Astrocyte (in vitro differentiated cells and primary cell): ENCODE results near the gene TMEM107.

Source experiments
- EZH2 ChIP-seq: IDR thresholded peaks from 2 replicates; pipeline ENCODE4 v1.6.1; 2012; ENCODE audit warnings: mild to moderate bottlenecking, low read length, inconsistent platforms; ENCODE audit not compliant: insufficient read depth
- TF ChIP-seq, protein P1 (sequence below): IDR thresholded peaks from 2 replicates; pipeline ENCODE4 v1.5.1; 2011; ENCODE audit warnings: low read depth, mild to moderate bottlenecking, inconsistent platforms, low read length, moderate library complexity; ENCODE audit not compliant: insufficient read depth

DNA sequence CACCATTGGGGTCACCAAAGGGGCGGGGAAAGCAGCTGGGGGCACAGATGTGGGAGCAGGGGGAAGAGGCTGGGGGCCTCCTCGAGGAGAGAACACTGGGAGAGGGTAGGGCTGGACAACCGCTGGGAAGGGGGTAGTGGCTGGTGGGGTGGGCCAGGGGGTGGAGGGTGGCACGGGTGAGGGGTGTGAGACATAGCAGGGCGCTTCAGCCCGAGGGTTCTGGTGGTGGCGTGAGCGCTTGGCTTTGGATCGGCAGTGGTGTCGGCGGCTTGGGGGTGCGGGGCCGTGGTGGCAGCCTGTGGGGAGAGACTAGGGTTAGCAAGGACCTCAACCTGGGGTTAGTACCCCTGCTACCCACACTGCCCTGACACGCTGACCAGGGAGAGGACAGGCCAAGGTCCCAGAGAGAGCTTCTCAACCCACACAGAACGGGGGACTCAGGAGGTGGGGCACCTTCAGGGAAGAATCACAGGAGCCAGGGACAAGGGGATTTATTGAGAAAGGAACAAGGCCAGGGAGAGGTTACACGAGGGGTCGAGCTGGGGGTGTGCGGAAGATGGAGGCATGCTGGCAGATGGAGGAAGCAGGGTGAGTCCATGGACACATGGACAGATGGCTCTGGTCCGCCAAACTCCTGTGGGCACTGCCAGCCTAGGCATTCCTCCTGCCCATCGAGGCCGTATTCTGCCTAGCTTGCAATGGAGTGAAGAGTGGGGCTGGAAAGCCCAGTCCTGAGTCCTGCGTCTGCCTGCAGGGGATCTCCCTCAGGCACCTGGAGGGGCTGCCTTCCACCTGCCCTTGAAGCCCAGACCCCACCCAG lies 32.4 kb downstream of the TMEM107 start:
- TF ChIP-seq, protein P1, sequence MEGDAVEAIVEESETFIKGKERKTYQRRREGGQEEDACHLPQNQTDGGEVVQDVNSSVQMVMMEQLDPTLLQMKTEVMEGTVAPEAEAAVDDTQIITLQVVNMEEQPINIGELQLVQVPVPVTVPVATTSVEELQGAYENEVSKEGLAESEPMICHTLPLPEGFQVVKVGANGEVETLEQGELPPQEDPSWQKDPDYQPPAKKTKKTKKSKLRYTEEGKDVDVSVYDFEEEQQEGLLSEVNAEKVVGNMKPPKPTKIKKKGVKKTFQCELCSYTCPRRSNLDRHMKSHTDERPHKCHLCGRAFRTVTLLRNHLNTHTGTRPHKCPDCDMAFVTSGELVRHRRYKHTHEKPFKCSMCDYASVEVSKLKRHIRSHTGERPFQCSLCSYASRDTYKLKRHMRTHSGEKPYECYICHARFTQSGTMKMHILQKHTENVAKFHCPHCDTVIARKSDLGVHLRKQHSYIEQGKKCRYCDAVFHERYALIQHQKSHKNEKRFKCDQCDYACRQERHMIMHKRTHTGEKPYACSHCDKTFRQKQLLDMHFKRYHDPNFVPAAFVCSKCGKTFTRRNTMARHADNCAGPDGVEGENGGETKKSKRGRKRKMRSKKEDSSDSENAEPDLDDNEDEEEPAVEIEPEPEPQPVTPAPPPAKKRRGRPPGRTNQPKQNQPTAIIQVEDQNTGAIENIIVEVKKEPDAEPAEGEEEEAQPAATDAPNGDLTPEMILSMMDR = no peak
- TF ChIP-seq EZH2 = no peak
